ENCODE measurements around the gene METTL1.
"Not testable (repeated sequence)": the region's sequence is repeated elsewhere in the genome, so short reads cannot be mapped to it uniquely, and the experiment has no call there.

DNA sequence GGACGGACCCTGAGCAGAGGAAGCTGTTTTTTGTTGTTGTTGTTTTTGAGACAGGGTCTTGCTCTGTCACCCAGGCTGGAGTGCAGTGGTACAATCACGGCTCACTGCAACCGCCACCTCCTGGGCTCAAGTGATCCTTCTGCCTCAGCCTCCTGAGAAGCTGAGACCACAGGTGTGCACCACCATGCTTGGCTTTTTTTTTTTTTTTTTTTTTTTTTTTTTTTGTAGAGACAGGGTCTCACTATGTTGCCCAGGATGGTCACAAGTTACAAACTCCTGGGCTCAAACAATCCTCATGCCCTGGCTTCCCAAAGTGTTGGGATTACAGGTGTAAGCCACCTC lies 46.1 kb upstream of the METTL1 start:
- TF ChIP-seq EZH2 (IDR thresholded peaks at IDR 0.05; ENCODE audit: borderline replicate concordance, insufficient read depth, low read depth, low read length, poor library complexity, severe bottlenecking) = not testable (repeated sequence)
- TF ChIP-seq, protein P1, sequence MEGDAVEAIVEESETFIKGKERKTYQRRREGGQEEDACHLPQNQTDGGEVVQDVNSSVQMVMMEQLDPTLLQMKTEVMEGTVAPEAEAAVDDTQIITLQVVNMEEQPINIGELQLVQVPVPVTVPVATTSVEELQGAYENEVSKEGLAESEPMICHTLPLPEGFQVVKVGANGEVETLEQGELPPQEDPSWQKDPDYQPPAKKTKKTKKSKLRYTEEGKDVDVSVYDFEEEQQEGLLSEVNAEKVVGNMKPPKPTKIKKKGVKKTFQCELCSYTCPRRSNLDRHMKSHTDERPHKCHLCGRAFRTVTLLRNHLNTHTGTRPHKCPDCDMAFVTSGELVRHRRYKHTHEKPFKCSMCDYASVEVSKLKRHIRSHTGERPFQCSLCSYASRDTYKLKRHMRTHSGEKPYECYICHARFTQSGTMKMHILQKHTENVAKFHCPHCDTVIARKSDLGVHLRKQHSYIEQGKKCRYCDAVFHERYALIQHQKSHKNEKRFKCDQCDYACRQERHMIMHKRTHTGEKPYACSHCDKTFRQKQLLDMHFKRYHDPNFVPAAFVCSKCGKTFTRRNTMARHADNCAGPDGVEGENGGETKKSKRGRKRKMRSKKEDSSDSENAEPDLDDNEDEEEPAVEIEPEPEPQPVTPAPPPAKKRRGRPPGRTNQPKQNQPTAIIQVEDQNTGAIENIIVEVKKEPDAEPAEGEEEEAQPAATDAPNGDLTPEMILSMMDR (IDR thresholded peaks at IDR 0.05) = not testable (repeated sequence)
